DND-41 (cell line): ENCODE results near the gene TMEM164.

ENCODE experiments used
- ATAC-seq: fragments of 200-7000 bp; cut with Tn5 transposase; 3 replicates; pipeline ENCODE4 v1.9.1; 2021; ENCODE audit warnings: low read depth; ENCODE audit not compliant: insufficient read depth
- DNase-seq: peaks from one replicate; pipeline ENCODE4 v3.0.0-alpha.2; 2020
- H2AFZ ChIP-seq: 2 replicates; pipeline ENCODE4 v1.6.0; 2012; ENCODE audit warnings: low read depth, low read length
- H3K27ac ChIP-seq: 2 replicates; pipeline ENCODE4 v1.5.1; 2012; ENCODE audit warnings: low read length, inconsistent platforms
- H3K27me3 ChIP-seq: fragments of 200-600 bp; sonication (generic); 2 replicates; pipeline ENCODE4 v1.6.0; 2012; ENCODE audit warnings: low read length, mild to moderate bottlenecking, inconsistent platforms; ENCODE audit not compliant: insufficient read depth, poor library complexity
- H3K36me3 ChIP-seq: 2 replicates; pipeline ENCODE4 v1.5.1; 2012; ENCODE audit warnings: low read length, inconsistent platforms; ENCODE audit not compliant: insufficient read depth
- H3K4me1 ChIP-seq: 2 replicates; pipeline ENCODE4 v1.5.1; 2012; ENCODE audit warnings: mild to moderate bottlenecking, low read length; ENCODE audit not compliant: insufficient read depth
- H3K4me2 ChIP-seq: 2 replicates; pipeline ENCODE4 v1.6.0; 2012; ENCODE audit warnings: mild to moderate bottlenecking, moderate library complexity, low read length, inconsistent platforms; ENCODE audit not compliant: insufficient read depth
- H3K4me3 ChIP-seq, 2 experiments: fragments of 200-600 bp in 1 of 2; shearing (Covaris generic) in 1 of 2; 2 replicates each; pipeline ENCODE4 v1.5.1; 2012 to 2016; ENCODE audit warnings: inconsistent platforms in 2 of 2, low read length in 2 of 2, mild to moderate bottlenecking in 2 of 2, low read depth in 1 of 2, moderate library complexity in 1 of 2
- H3K79me2 ChIP-seq: 2 replicates; pipeline ENCODE4 v1.6.0; 2012; ENCODE audit warnings: low read length, inconsistent platforms; ENCODE audit not compliant: insufficient read depth
- H3K9ac ChIP-seq: 2 replicates; pipeline ENCODE4 v1.6.0; 2012; ENCODE audit warnings: low read depth, mild to moderate bottlenecking, inconsistent platforms, low read length, moderate library complexity
- H3K9me3 ChIP-seq: 2 replicates; pipeline ENCODE4 v1.5.1; 2012; ENCODE audit warnings: low read length, moderate library complexity, mild to moderate bottlenecking, inconsistent platforms; ENCODE audit not compliant: insufficient read depth, severe bottlenecking
- H4K20me1 ChIP-seq: 2 replicates; pipeline ENCODE4 v1.6.0; 2012; ENCODE audit warnings: low read length; ENCODE audit not compliant: insufficient read depth
- EZH2 ChIP-seq: IDR thresholded peaks from 3 replicates; pipeline ENCODE4 v1.6.1; 2012; ENCODE audit warnings: borderline replicate concordance, low read depth, mild to moderate bottlenecking, moderate library complexity, low read length, inconsistent platforms; ENCODE audit not compliant: severe bottlenecking
- TF ChIP-seq, protein P1 (sequence below): IDR thresholded peaks from 2 replicates; pipeline ENCODE4 v1.5.1; 2012; ENCODE audit warnings: borderline replicate concordance, low read length, moderate library complexity, mild to moderate bottlenecking; ENCODE audit not compliant: poor library complexity, severe bottlenecking; ENCODE audit errors: extremely low read depth

TMEM164 gene

DNA sequence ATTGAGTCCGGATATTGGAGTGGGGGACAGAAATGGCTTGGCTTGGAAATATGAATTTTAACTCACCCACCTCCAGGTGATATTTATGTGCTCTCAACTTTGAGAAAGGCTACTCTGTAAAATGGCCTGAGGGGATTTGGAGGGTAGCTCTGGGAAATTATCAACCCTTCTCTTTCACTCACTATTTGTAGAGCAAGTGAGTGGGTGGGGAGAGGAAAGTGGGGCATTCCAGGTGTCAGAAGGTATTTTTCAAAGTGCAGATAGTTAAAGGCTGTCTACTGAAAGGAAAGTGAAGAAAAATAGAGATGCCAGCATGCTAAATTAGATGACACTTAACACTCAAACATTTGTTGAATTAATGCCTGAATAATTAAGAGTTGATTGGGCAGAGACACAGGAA lies 44.1 kb downstream of the TMEM164 start:
- no peak overlapping the region for H3K9ac ChIP-seq
- no peaks in the 10 kb centered on the region; the same call in 1 of the 2 replicates for H4K20me1 ChIP-seq
- no peak overlapping the region for H3K4me2 ChIP-seq
- TF ChIP-seq EZH2 = no peak
- TF ChIP-seq, protein P1, sequence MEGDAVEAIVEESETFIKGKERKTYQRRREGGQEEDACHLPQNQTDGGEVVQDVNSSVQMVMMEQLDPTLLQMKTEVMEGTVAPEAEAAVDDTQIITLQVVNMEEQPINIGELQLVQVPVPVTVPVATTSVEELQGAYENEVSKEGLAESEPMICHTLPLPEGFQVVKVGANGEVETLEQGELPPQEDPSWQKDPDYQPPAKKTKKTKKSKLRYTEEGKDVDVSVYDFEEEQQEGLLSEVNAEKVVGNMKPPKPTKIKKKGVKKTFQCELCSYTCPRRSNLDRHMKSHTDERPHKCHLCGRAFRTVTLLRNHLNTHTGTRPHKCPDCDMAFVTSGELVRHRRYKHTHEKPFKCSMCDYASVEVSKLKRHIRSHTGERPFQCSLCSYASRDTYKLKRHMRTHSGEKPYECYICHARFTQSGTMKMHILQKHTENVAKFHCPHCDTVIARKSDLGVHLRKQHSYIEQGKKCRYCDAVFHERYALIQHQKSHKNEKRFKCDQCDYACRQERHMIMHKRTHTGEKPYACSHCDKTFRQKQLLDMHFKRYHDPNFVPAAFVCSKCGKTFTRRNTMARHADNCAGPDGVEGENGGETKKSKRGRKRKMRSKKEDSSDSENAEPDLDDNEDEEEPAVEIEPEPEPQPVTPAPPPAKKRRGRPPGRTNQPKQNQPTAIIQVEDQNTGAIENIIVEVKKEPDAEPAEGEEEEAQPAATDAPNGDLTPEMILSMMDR = no peak
- no peaks in the 10 kb centered on the region for H3K4me1 ChIP-seq
- no peak for ATAC-seq
- H3K36me3 ChIP-seq = no peaks in the 10 kb centered on the region
- H3K4me3 ChIP-seq = no peak overlapping the region
- H3K79me2 ChIP-seq = no peaks in the 10 kb centered on the region
- H3K27me3 ChIP-seq = no peaks in the 10 kb centered on the region
- no peaks in the 10 kb centered on the region for H3K9me3 ChIP-seq
- H2AFZ ChIP-seq = no peak overlapping the region
- DNase-seq = no peak
- H3K27ac ChIP-seq = no peak overlapping the region

- H4K20me1 ChIP-seq = no peaks in the 10 kb centered on the region; the same call in 1 of the 2 replicates
- no peaks in the 10 kb centered on the region for H3K36me3 ChIP-seq
- no peak overlapping the region for H2AFZ ChIP-seq
- no peak overlapping the region for H3K4me3 ChIP-seq
- H3K27me3 ChIP-seq = no peaks in the 10 kb centered on the region
- H3K79me2 ChIP-seq = no peaks in the 10 kb centered on the region
- no peak for DNase-seq
- TF ChIP-seq EZH2 = no peak
- TF ChIP-seq, protein P1 = no peak
- no peak overlapping the region for H3K27ac ChIP-seq
- no peaks in the 10 kb centered on the region for H3K9me3 ChIP-seq
- H3K4me2 ChIP-seq = no peak overlapping the region
- H3K4me1 ChIP-seq = no peaks in the 10 kb centered on the region
- no peak overlapping the region for H3K9ac ChIP-seq
- ATAC-seq = no peak
Observed at GRCh38 chrX:110049096-110049495, 46.2 kb downstream of the TMEM164 start.

DNA sequence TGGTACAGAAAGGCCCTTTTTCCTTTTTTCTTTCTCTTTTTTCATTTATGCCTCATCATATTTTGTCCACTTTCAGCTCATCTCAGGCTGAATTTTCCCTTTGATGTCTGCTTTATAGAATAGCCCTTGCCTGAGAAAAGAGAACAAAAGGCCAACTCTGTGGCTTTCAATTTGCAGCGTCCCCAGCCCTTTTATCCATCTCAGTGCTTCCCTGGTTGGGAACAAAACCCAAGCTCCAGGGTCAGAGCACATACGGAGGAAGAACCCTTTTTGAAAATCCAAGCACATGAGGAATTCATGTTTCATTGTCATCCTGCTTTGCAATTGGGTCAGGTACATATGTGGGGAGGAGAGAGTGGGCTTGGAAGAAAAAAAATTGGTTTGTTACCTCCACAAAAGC lies 47.5 kb downstream of the TMEM164 start:
- no peak for TF ChIP-seq EZH2
- TF ChIP-seq, protein P1 = no peak
- H3K9me3 ChIP-seq = no peaks in the 10 kb centered on the region
- ATAC-seq = no peak
- H4K20me1 ChIP-seq = no peaks in the 10 kb centered on the region; the same call in 1 of the 2 replicates
- no peaks in the 10 kb centered on the region for H3K4me1 ChIP-seq
- no peak overlapping the region for H2AFZ ChIP-seq
- DNase-seq = no peak
- peaks cover 2% of the 10 kb centered on the region; the same call in 1 of the 2 replicates for H3K36me3 ChIP-seq
- no peak overlapping the region for H3K27ac ChIP-seq
- H3K4me2 ChIP-seq = no peak overlapping the region
- no peak overlapping the region for H3K9ac ChIP-seq
- no peaks in the 10 kb centered on the region for H3K79me2 ChIP-seq
- no peaks in the 10 kb centered on the region for H3K27me3 ChIP-seq
- no peak overlapping the region for H3K4me3 ChIP-seq

- H2AFZ ChIP-seq = no peak overlapping the region
- H3K36me3 ChIP-seq = peaks cover 2% of the 10 kb centered on the region; the same call in 1 of the 2 replicates
- no peaks in the 10 kb centered on the region; the same call in 1 of the 2 replicates for H4K20me1 ChIP-seq
- H3K4me3 ChIP-seq = no peak overlapping the region
- H3K9me3 ChIP-seq = no peaks in the 10 kb centered on the region
- H3K27me3 ChIP-seq = no peaks in the 10 kb centered on the region
- TF ChIP-seq, protein P1 = no peak
- no peak for TF ChIP-seq EZH2
- no peak overlapping the region for H3K9ac ChIP-seq
- H3K4me2 ChIP-seq = no peak overlapping the region
- H3K4me1 ChIP-seq = no peaks in the 10 kb centered on the region
- no peak overlapping the region for H3K27ac ChIP-seq
- DNase-seq (no peak), ATAC-seq (no peak)
- H3K79me2 ChIP-seq = no peaks in the 10 kb centered on the region
Observed at GRCh38 chrX:110050901-110051300, 48.0 kb downstream of the TMEM164 start.
